Smooth muscle cell (in vitro differentiated cells): ENCODE data around the gene MED27. TPM values are rescaled to one million over a fixed set of nuclear protein-coding genes. Genes with fewer than 3 reads are reported as not detected.

Source experiments
- DNase-seq: peaks from one replicate; lab custom pipeline; 2025; ENCODE audit not compliant: unreplicated experiment; lab: John Stamatoyannopoulos, UW
- H2AFZ ChIP-seq: fragments of 200-600 bp; sonication (generic); 2 replicates; pipeline ENCODE4 v1.6.0; 2016; ENCODE audit warnings: antibody characterized with exemption, low read depth, mild to moderate bottlenecking
- H3F3A ChIP-seq: fragments of 200-600 bp; sonication (generic); 2 replicates; pipeline ENCODE4 v1.6.0; 2017; ENCODE audit warnings: antibody characterized with exemption, low read depth
- H3K27ac ChIP-seq: fragments of 200-600 bp; sonication (generic); 2 replicates; pipeline ENCODE4 v1.5.1; 2016; ENCODE audit warnings: low read depth, mild to moderate bottlenecking
- H3K27me3 ChIP-seq: fragments of 200-600 bp; sonication (generic); 2 replicates; pipeline ENCODE4 v1.6.1; 2016; ENCODE audit warnings: low read depth, mild to moderate bottlenecking
- H3K36me3 ChIP-seq: fragments of 200-600 bp; sonication (generic); 2 replicates; pipeline ENCODE4 v1.5.1; 2016; ENCODE audit warnings: low read depth
- H3K4me1 ChIP-seq: fragments of 200-600 bp; sonication (generic); 2 replicates; pipeline ENCODE4 v1.5.1; 2016; ENCODE audit warnings: low read depth
- H3K4me2 ChIP-seq: fragments of 200-600 bp; sonication (generic); 2 replicates; pipeline ENCODE4 v1.6.0; 2016; ENCODE audit warnings: mild to moderate bottlenecking
- H3K4me3 ChIP-seq: fragments of 200-600 bp; sonication (generic); 2 replicates; pipeline ENCODE4 v1.5.1; 2016; ENCODE audit warnings: mild to moderate bottlenecking
- H3K79me2 ChIP-seq: fragments of 200-600 bp; sonication (generic); 2 replicates; pipeline ENCODE4 v1.6.0; 2016; ENCODE audit warnings: low read depth, mild to moderate bottlenecking
- H3K9ac ChIP-seq: fragments of 200-600 bp; sonication (generic); 2 replicates; pipeline ENCODE4 v1.6.0; 2016; ENCODE audit warnings: low read depth
- H3K9me3 ChIP-seq: fragments of 200-600 bp; sonication (generic); replicated peaks from 2 replicates; pipeline ENCODE4 v1.5.1; 2016; ENCODE audit warnings: low read depth
- H4K20me1 ChIP-seq: fragments of 200-600 bp; sonication (generic); 2 replicates; pipeline ENCODE4 v1.6.0; 2016; ENCODE audit warnings: low read depth
- WGBS: methylation state at CpG from one replicate; pipeline ENCODE4 v1.1.7; 2016; ENCODE audit warnings: low lambda C conversion rate; 5-methylcytosine and 5-hydroxymethylcytosine counted together
- polyA plus RNA-seq: library from polyadenylated mRNA; unstranded; fragments of >200 nt; fragmentation: Nextera tagmentation; extraction: Ambion mirVana; gene quantifications from 2 replicates; pipeline ENCODE4 v1.2.1, GENCODE V29; 2016
- total RNA-seq: library from RNA; depleted of rRNA; stranded (reverse); fragments of >200 nt; gene quantifications from 2 replicates; pipeline ENCODE4 v1.2.3, GENCODE V29; 2014
- TF ChIP-seq, protein P1 (sequence below): fragments of 200-600 bp; sonication (generic); IDR thresholded peaks from 2 replicates; pipeline ENCODE4 v1.5.1; 2017; ENCODE audit warnings: borderline replicate concordance, mild to moderate bottlenecking, antibody characterized with exemption; ENCODE audit not compliant: insufficient read depth, poor library complexity, severe bottlenecking

Gene MED27
- total and polyA plus RNA-seq, 2 experiments from 2014 or later = 24.0 to 50.0 TPM

GRCh38 chr9:132023419-132024180 lies 56.1 kb downstream of the MED27 start:
- H3K27me3 ChIP-seq = no peaks in the 10 kb centered on the region
- peaks cover 9% of the 10 kb centered on the region for H3K4me1 ChIP-seq
- no peak overlapping the region for H3K9ac ChIP-seq
- no peaks in the 10 kb centered on the region for H3F3A ChIP-seq
- no peaks in the 10 kb centered on the region for H3K9me3 ChIP-seq
- DNase-seq = no peak
- H3K36me3 ChIP-seq = no peaks in the 10 kb centered on the region
- 89% methylated on average over 5 of the region's 5 CpGs for WGBS
- no peak overlapping the region for H2AFZ ChIP-seq
- no peak overlapping the region for H3K4me2 ChIP-seq
- TF ChIP-seq, protein P1, sequence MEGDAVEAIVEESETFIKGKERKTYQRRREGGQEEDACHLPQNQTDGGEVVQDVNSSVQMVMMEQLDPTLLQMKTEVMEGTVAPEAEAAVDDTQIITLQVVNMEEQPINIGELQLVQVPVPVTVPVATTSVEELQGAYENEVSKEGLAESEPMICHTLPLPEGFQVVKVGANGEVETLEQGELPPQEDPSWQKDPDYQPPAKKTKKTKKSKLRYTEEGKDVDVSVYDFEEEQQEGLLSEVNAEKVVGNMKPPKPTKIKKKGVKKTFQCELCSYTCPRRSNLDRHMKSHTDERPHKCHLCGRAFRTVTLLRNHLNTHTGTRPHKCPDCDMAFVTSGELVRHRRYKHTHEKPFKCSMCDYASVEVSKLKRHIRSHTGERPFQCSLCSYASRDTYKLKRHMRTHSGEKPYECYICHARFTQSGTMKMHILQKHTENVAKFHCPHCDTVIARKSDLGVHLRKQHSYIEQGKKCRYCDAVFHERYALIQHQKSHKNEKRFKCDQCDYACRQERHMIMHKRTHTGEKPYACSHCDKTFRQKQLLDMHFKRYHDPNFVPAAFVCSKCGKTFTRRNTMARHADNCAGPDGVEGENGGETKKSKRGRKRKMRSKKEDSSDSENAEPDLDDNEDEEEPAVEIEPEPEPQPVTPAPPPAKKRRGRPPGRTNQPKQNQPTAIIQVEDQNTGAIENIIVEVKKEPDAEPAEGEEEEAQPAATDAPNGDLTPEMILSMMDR = no peak
- H3K79me2 ChIP-seq = peaks cover 54% of the 10 kb centered on the region
- peaks cover 100% of the 10 kb centered on the region for H4K20me1 ChIP-seq
- no peak overlapping the region for H3K4me3 ChIP-seq
- no peak overlapping the region for H3K27ac ChIP-seq

DNA sequence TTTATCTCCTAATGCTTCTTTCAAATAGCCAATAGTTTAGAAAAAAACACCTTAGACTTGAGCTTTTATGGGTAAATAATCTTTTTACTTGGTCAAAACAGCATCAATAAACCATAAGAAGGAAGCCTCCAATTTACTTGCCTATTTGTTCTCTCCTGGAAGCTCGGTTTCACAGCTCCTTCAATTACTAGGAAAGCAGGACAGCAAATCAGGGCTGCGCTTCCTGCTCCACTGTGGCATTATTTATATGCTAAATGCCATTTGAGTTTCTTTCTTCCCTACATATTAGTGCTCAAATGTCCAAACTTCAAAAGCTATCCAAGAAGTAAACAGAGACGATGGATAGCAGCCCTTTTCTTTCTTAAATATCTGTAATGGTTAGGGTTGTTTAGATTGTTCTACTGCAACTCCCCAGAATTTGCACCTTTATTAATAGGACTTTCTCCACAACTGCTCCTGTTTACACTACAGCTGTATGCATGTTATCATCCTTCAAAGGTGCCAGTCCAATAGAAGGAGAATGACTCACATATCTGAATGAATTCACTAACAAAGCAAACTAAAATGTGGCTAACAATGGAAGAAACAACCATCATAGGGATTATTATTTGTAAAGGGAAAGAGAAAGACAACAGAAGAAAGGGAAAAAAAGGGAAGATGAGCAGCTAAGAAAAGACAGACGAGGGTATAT lies 58.7 kb downstream of the MED27 start:
- TF ChIP-seq, protein P1 = no peak
- no peak overlapping the region for H3K4me3 ChIP-seq
- H3K79me2 ChIP-seq = peaks cover 60% of the 10 kb centered on the region
- 54% methylated on average over 4 of the region's 4 CpGs for WGBS
- H3K4me1 ChIP-seq = peaks cover 3% of the 10 kb centered on the region
- no peaks in the 10 kb centered on the region for H3K36me3 ChIP-seq
- H3K27ac ChIP-seq = no peak overlapping the region
- peaks cover 99% of the 10 kb centered on the region for H4K20me1 ChIP-seq
- H3K9ac ChIP-seq = no peak overlapping the region
- H3F3A ChIP-seq = no peaks in the 10 kb centered on the region
- no peak overlapping the region for H2AFZ ChIP-seq
- H3K27me3 ChIP-seq = no peaks in the 10 kb centered on the region
- no peak for DNase-seq
- no peaks in the 10 kb centered on the region for H3K9me3 ChIP-seq
- H3K4me2 ChIP-seq = no peak overlapping the region

GRCh38 chr9:132020272-132020671 lies 59.4 kb downstream of the MED27 start:
- Histone ChIP-seq H4K20me1 (peaks cover 99% of the 10 kb centered on the region), H3K4me1 (peaks cover 3% of the 10 kb centered on the region), H3K4me2 (no peak overlapping the region), H3K9ac (no peak overlapping the region), H3K79me2 (peaks cover 55% of the 10 kb centered on the region), H3F3A (no peaks in the 10 kb centered on the region), H3K9me3 (no peaks in the 10 kb centered on the region), H3K27ac (no peak overlapping the region), H2AFZ (no peak overlapping the region), H3K4me3 (no peak overlapping the region), H3K27me3 (no peaks in the 10 kb centered on the region), H3K36me3 (no peaks in the 10 kb centered on the region)
- TF ChIP-seq, protein P1 = no peak
- WGBS = 94% methylated on average over 2 of the region's 2 CpGs
- DNase-seq = no peak

- H3K4me3 ChIP-seq = no peak overlapping the region
- H3F3A ChIP-seq = no peaks in the 10 kb centered on the region
- DNase-seq = no peak
- H3K4me1 ChIP-seq = peaks cover 3% of the 10 kb centered on the region
- peaks cover 99% of the 10 kb centered on the region for H4K20me1 ChIP-seq
- no peaks in the 10 kb centered on the region for H3K9me3 ChIP-seq
- peaks cover 51% of the 10 kb centered on the region for H3K79me2 ChIP-seq
- no peak overlapping the region for H3K4me2 ChIP-seq
- H2AFZ ChIP-seq = no peak overlapping the region
- no peaks in the 10 kb centered on the region for H3K36me3 ChIP-seq
- no peaks in the 10 kb centered on the region for H3K27me3 ChIP-seq
- H3K27ac ChIP-seq = no peak overlapping the region
- no peak overlapping the region for H3K9ac ChIP-seq
- TF ChIP-seq, protein P1 = no peak
- WGBS = 81% methylated on average over 7 of the region's 7 CpGs
Observed at GRCh38 chr9:132019702-132020101, 60.0 kb downstream of the MED27 start.
